ENCODE data around the gene RPS6KA2.
"Not testable (repeated sequence)": the region's sequence is repeated elsewhere in the genome, so short reads cannot be mapped to it uniquely, and the experiment has no call there.

Gene RPS6KA2

DNA sequence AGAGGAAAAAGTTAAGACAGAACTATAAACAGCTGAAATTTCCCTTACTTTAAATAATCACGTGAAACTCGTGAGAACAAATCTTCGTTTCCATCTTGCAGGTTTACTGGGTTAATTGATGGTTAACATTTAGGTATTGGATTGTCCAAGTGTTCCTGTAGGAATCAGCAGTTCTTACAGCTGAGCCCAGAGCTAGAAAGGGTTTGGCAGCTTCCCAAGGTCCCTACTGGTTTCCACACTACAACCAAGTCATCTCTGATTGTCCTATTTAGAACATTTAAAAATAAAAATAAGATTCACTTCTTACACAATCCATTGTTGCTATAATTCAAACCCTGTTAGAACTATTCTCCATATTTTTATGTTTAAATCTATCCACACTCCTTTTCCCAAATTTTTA lies 260.1 kb downstream of the RPS6KA2 start:
- no peak for DNase-seq (ENCODE audit: low read depth)

DNA sequence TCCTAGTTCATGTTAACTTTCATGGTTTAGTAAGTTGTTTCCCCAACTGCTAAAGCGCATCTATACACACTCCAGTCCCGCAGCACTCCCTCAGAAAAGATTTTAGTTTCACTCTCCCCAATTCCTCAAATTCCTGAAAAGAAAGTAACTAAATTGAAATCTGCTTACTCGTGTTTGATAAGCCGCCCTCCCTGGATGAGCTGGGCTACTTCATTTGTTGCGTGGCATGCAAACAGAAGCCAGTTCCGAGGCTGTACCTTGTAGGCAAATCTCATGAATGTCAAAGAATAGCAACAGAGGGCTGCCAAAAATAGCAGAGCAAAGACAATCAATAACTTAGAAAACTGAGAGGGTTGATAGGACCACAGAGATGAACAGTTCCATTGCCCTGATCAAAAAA lies 261.2 kb downstream of the RPS6KA2 start:
- no peak for DNase-seq (ENCODE audit: low read depth)

DNA sequence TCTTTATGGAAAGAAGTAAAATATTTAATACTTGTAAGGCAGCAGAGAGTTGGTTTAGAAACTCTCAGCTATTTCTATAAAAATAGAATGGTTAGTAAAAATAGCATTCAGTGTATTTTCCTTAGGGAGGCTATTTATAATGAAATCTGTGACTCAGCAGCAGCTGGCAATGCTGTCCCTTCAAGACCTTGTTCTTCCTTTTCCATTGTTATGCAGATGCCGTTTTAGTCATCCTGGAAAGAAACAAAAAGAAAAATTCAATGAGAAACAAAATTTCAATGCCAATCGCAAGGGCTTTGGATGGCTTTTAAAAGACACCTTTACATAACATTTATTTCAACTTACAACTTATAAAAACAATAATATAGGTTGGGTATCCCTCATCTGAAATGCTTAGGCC lies 261.8 kb downstream of the RPS6KA2 start:
- no peak for DNase-seq (ENCODE audit: low read depth)

DNA sequence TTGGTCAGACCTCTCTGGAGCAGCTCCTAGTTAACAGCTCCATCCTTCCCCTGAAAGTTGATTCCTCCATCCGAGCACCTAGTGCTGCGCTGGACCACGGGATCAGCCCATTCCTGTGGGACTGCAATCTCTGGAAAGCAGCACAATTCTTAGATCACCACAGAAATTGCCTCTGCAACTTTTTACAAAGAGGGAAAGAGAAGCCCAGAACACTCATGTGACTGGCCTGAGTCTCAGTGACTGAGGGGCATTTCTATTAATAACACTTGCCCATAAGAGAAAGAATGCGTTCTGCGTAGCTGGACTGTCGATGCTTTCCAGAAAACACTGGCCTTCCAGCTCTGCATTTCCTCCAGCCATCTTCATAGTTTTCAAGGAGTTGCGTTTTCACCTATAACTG lies 262.6 kb downstream of the RPS6KA2 start:
- no peak for DNase-seq (ENCODE audit: low read depth)

DNA sequence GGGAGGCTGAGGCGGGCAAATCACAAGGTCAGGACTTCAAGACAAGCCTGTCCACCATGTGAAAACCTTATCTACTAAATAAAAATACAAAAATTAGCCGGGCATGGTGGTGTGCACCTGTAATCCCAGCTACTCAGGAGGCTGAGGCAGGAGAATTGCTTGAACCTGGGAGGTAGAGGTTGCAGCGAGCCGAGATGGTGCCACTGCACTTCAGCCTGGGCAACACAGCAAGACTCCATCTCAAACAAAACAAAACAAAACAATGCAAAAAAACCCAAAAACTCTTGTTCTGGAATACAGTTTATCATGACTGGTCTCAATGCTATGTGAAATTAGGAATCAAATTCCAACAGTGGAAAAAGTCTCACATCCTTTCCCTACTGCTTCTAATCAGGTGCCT lies 264.6 kb downstream of the RPS6KA2 start:
- DNase-seq (ENCODE audit: low read depth): not testable (repeated sequence)

DNA sequence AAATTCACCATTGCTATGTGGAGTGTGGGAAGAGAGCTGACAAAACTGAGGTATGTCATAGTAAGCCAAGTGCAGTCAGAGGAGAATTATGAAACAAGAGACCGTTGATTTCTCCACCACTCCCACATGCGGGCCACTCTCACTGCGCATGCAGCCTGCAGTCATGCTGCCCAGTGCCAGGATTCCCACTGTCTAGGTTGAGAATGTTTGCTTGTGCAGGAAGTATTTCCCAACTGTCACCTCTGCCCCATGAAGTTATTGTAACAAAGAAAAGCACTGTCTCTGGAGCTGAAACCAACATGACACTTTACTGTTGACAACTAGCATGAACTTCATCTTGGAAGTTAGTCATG lies 266.0 kb downstream of the RPS6KA2 start:
- DNase-seq (ENCODE audit: low read depth): no peak

DNA sequence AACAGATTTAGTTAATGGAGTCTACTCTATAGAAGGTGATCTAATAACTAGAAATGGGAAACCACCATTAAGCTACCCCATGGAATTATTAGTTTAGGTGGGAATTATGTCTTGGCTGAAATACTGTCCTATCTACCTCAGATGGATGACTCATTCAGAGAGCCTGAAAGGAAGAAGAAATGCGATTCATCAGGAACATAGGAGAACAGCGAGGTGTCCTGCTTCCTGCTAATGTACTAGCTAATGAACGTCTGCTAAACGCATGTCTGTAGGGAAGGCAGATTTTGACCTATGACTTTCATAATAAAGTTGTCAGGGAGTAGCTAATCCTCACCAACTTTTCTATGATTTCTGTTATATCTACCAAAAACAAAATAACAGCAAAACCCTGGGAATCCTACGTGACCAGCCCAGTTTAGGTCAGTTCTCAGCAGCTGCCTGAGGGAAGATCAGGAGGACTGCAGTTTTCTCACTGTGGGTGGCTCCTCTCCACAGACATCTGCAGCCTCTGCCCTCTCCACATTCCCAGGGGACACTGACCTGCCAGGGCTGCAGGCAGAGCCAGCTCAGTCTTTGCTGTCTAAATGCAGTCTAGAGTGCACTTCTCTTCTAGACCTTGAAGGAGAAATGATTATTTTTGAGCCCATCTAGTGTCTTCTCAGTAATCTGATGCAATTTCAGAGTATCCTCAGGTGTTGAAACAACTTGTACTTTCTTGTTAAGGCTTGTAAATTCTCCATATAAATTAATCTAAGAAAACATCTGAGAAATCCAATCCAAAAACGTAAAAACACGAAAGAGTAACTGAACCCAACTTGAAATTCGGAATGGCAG lies 266.6 kb downstream of the RPS6KA2 start:
- no peak for DNase-seq (ENCODE audit: low read depth)

All from activated T-cell treated with anti-CD3 and anti-CD28 coated beads for 48 hours (primary cell).